Measurements from ENCODE around the gene RNF125. TPM values are rescaled to one million over a fixed set of nuclear protein-coding genes. Genes with fewer than 3 reads are reported as not detected.
A peak's percentile ranks its signal among the peaks of the same experiment; 100 is the strongest.

Gene RNF125
- total and polyA plus RNA-seq, 9 of the 15 experiments (the other 6 are each of a cell fraction or from before 2014, with no cell fraction given) = 0.01 to 0.29 (median 0.07) TPM; not detected in 1

- no peak for TF ChIP-seq THRA (IDR thresholded peaks at IDR 0.05)
- no peak for TF ChIP-seq NCOA4 (IDR thresholded peaks at IDR 0.05; ENCODE audit: partially characterized antibody)
- TF ChIP-seq HNRNPLL (IDR thresholded peaks at IDR 0.05; ENCODE audit: low read depth, low read length, poor library complexity, severe bottlenecking) = no peak
- TF ChIP-seq PRMT5 (CRISPR knock-in tag; IDR thresholded peaks at IDR 0.05) = no peak
- TF ChIP-seq PBX2 (CRISPR knock-in tag; IDR thresholded peaks at IDR 0.05; ENCODE audit: low read depth) = no peak
- 0 out of 2 replicates have a peak, but pooled peaks have one; percentile 15 for TF ChIP-seq PBX2 (tag; conservative IDR thresholded peaks at IDR 0.05; ENCODE audit: low read depth)
- no peak for TF ChIP-seq E2F8 (IDR thresholded peaks at IDR 0.05; ENCODE audit: low read depth, partially characterized antibody)
- no peak for TF ChIP-seq ZNF707 (CRISPR knock-in tag; conservative IDR thresholded peaks at IDR 0.05)
- peak in 1 of 2 experiments; percentile 47; a peak in 2 of 4 replicates for TF ChIP-seq MNT (conservative IDR thresholded peaks at IDR 0.05)
- TF ChIP-seq ADNP (tag; IDR thresholded peaks at IDR 0.05) = no peak
- TF ChIP-seq DIDO1 (tag; IDR thresholded peaks at IDR 0.05; ENCODE audit: low read depth) = no peak
- TF ChIP-seq HMG20B (CRISPR knock-in tag; IDR thresholded peaks at IDR 0.05) = no peak
- TF ChIP-seq ATF7 (IDR thresholded peaks at IDR 0.05) = 0 out of 2 replicates have a peak, but pooled peaks have one; percentile 21
These were observed at the start of gene RNF125 (continued) for GRCh38 chr18:32018331-32019250.
